Neuron (in vitro differentiated cells): ENCODE results near the gene SLC12A2.

Source experiments
- H2AFZ ChIP-seq: one replicate; pipeline ENCODE4 v1.6.1; 2013; ENCODE audit warnings: low read depth, mild to moderate bottlenecking, inconsistent platforms, low read length, moderate library complexity
- H3K27me3 ChIP-seq: one replicate; pipeline ENCODE4 v1.6.1; 2013; ENCODE audit warnings: low read length; ENCODE audit not compliant: insufficient read depth
- H3K36me3 ChIP-seq: one replicate; pipeline ENCODE4 v1.6.1; 2013; ENCODE audit warnings: low read length; ENCODE audit not compliant: insufficient read depth
- H3K4me1 ChIP-seq: one replicate; pipeline ENCODE4 v1.6.1; 2013; ENCODE audit warnings: low read length; ENCODE audit not compliant: insufficient read depth
- H3K4me3 ChIP-seq: 2 replicates; pipeline ENCODE4 v1.5.1; 2013; ENCODE audit warnings: mild to moderate bottlenecking, low read length, moderate library complexity
- H3K9me3 ChIP-seq: one replicate; pipeline ENCODE4 v1.6.1; 2013; ENCODE audit warnings: low read length

SLC12A2 gene

GRCh38 chr5:128225245-128226030 lies 141.9 kb downstream of the SLC12A2 start:
- H3K36me3 ChIP-seq = no peaks in the 10 kb centered on the region
- H3K27me3 ChIP-seq = no peaks in the 10 kb centered on the region
- no peak overlapping the region for H2AFZ ChIP-seq
- H3K9me3 ChIP-seq = no peaks in the 10 kb centered on the region
- no peaks in the 10 kb centered on the region for H3K4me1 ChIP-seq
- no peak overlapping the region for H3K4me3 ChIP-seq

GRCh38 chr5:128228008-128228407 lies 144.4 kb downstream of the SLC12A2 start:
- Histone ChIP-seq H3K4me3 (no peak overlapping the region), H3K4me1 (no peaks in the 10 kb centered on the region), H3K9me3 (no peaks in the 10 kb centered on the region), H2AFZ (no peak overlapping the region), H3K36me3 (no peaks in the 10 kb centered on the region), H3K27me3 (no peaks in the 10 kb centered on the region)

- H2AFZ ChIP-seq = no peak overlapping the region
- no peaks in the 10 kb centered on the region for H3K9me3 ChIP-seq
- H3K27me3 ChIP-seq = no peaks in the 10 kb centered on the region
- no peaks in the 10 kb centered on the region for H3K4me1 ChIP-seq
- no peak overlapping the region for H3K4me3 ChIP-seq
- no peaks in the 10 kb centered on the region for H3K36me3 ChIP-seq
These were observed 145.0 kb downstream of the SLC12A2 start for GRCh38 chr5:128228521-128228920.

- H3K27me3 ChIP-seq = no peaks in the 10 kb centered on the region
- no peaks in the 10 kb centered on the region for H3K36me3 ChIP-seq
- H3K4me3 ChIP-seq = no peak overlapping the region
- no peak overlapping the region for H2AFZ ChIP-seq
- H3K4me1 ChIP-seq = no peaks in the 10 kb centered on the region
- no peaks in the 10 kb centered on the region for H3K9me3 ChIP-seq
These were observed 151.5 kb downstream of the SLC12A2 start for GRCh38 chr5:128234928-128235641.

- Histone ChIP-seq H3K4me1 (no peaks in the 10 kb centered on the region), H3K4me3 (no peak overlapping the region), H2AFZ (no peak overlapping the region), H3K9me3 (no peaks in the 10 kb centered on the region), H3K36me3 (no peaks in the 10 kb centered on the region), H3K27me3 (no peaks in the 10 kb centered on the region)
These were observed 152.8 kb downstream of the SLC12A2 start for GRCh38 chr5:128236334-128236733.

GRCh38 chr5:128237000-128237399 lies 153.4 kb downstream of the SLC12A2 start:
- Histone ChIP-seq H3K9me3 (no peaks in the 10 kb centered on the region), H3K4me1 (no peaks in the 10 kb centered on the region), H2AFZ (no peak overlapping the region), H3K27me3 (no peaks in the 10 kb centered on the region), H3K4me3 (no peak overlapping the region), H3K36me3 (no peaks in the 10 kb centered on the region)

GRCh38 chr5:128237546-128237945 lies 154.0 kb downstream of the SLC12A2 start:
- Histone ChIP-seq H3K27me3 (no peaks in the 10 kb centered on the region), H3K9me3 (no peaks in the 10 kb centered on the region), H3K4me3 (no peak overlapping the region), H2AFZ (no peak overlapping the region), H3K4me1 (no peaks in the 10 kb centered on the region), H3K36me3 (no peaks in the 10 kb centered on the region)
